K562 (cell line): ENCODE data around the gene DDX50. TPM values are rescaled to one million over a fixed set of nuclear protein-coding genes. Genes with fewer than 3 reads are reported as not detected.

ENCODE experiments used
- ARHGAP35 ChIP-seq: fragments of 450-650 bp; IDR thresholded peaks from 2 replicates; pipeline ENCODE4 v1.6.1; 2018; ENCODE audit not compliant: partially characterized antibody
- BRD9 ChIP-seq: fragments of 450-650 bp; IDR thresholded peaks from 2 replicates; pipeline ENCODE4 v1.6.1; 2018; ENCODE audit warnings: low read depth; ENCODE audit not compliant: partially characterized antibody
- CAMTA2 ChIP-seq: fragments of 250-450 bp; sonication (Bioruptor Pico); conservative IDR thresholded peaks from 2 replicates; pipeline ENCODE4 v1.5.1; 2022
- CBX5 ChIP-seq: IDR thresholded peaks from 2 replicates; pipeline ENCODE4 v1.6.1; 2014; ENCODE audit warnings: low read depth, borderline replicate concordance
- ERF ChIP-seq: fragments of 450-650 bp; formaldehyde crosslinking; IDR thresholded peaks from 2 replicates; pipeline ENCODE4 v1.4.0; 2020; ENCODE audit warnings: mild to moderate bottlenecking, mixed read lengths
- FOXK2 ChIP-seq, 2 experiments: fragments of 450-650 bp; IDR thresholded peaks in 1 of 2; conservative IDR thresholded peaks in 1 of 2; 2 replicates each; pipeline ENCODE4 v1.6.1; 2016; ENCODE audit warnings: low read depth in 2 of 2, mild to moderate bottlenecking in 1 of 2
- HLTF ChIP-seq: fragments of 450-650 bp; IDR thresholded peaks from 2 replicates; pipeline ENCODE4 v1.6.1; 2016
- KLF1 ChIP-seq: fragments of 450-650 bp; IDR thresholded peaks from 2 replicates; pipeline ENCODE4 v1.6.1; 2016; ENCODE audit warnings: missing genetic modification characterization, missing compliant biosample characterization
- MED1 ChIP-seq: sonication (generic); formaldehyde crosslinking; IDR thresholded peaks from 2 replicates; pipeline ENCODE4 v1.8.1; 2023; ENCODE audit warnings: missing genetic modification reagents, borderline replicate concordance
- RBM25 ChIP-seq: fragments of 200-400 bp; formaldehyde crosslinking; IDR thresholded peaks from 2 replicates; pipeline ENCODE4 v1.6.1; 2018; ENCODE audit warnings: low read length, low read depth, moderate library complexity; ENCODE audit not compliant: severe bottlenecking
- SMAD1 ChIP-seq: fragments of 150-350 bp; IDR thresholded peaks from 2 replicates; pipeline ENCODE4 v1.6.1; 2014; ENCODE audit warnings: low read length, low read depth; ENCODE audit not compliant: partially characterized antibody
- U2AF1 ChIP-seq: fragments of 200-400 bp; formaldehyde crosslinking; optimal IDR thresholded peaks from 2 replicates; pipeline ENCODE3; 2017; ENCODE audit warnings: mild to moderate bottlenecking, low read depth, low read length, moderate library complexity
- ZNF592 ChIP-seq: fragments of 450-650 bp; IDR thresholded peaks from 2 replicates; pipeline ENCODE4 v1.6.1; 2017; ENCODE audit warnings: antibody characterized with exemption, mild to moderate bottlenecking
- polyA plus RNA-seq, 8 experiments: library from polyadenylated mRNA; depleted of rRNA in 4 of 8; stranded (reverse) in 5 of 8; unstranded in 3 of 8; fragments of >200 nt; fragmentation: Nextera tagmentation in 2 of 8; fragmentation: Illumina TruSeq in 1 of 8; extraction: Ambion mirVana in 2 of 8; extraction: Trizol in 1 of 8; gene quantifications; 2 replicates each; pipeline versions ENCODE4 v1.2.1 to v1.2.3, GENCODE V29; 2011 to 2014; ENCODE audit warnings: inconsistent platforms in 1 of 8, missing spikeins in 1 of 8
- total RNA-seq, 7 experiments: library from RNA; depleted of rRNA in 6 of 7; stranded (reverse); fragments of >200 nt in 6 of 7; fragmentation: Illumina TruSeq in 2 of 7; extraction: Trizol in 2 of 7; gene quantifications; 2 replicates each; pipeline versions ENCODE4 v1.2.1 to v1.2.3, GENCODE V29; 2011 to 2021; ENCODE audit warnings: low replicate concordance in 1 of 7
- TF ChIP-seq, protein P1 (sequence below): sonication (generic); formaldehyde crosslinking; IDR thresholded peaks from 2 replicates; pipeline ENCODE4 v1.8.0; 2023; ENCODE audit warnings: mild to moderate bottlenecking, missing genetic modification reagents
- TF ChIP-seq, protein P2 (sequence below): fragments of 450-650 bp; formaldehyde crosslinking; IDR thresholded peaks from 2 replicates; pipeline ENCODE4 v1.4.0; 2020; ENCODE audit warnings: mild to moderate bottlenecking, mixed read lengths

DDX50 gene
- total and polyA plus RNA-seq, 9 of the 15 experiments (the other 6 are each of a cell fraction or from before 2014, with no cell fraction given) = 36.7 to 86.8 (median 57.4) TPM

DNA sequence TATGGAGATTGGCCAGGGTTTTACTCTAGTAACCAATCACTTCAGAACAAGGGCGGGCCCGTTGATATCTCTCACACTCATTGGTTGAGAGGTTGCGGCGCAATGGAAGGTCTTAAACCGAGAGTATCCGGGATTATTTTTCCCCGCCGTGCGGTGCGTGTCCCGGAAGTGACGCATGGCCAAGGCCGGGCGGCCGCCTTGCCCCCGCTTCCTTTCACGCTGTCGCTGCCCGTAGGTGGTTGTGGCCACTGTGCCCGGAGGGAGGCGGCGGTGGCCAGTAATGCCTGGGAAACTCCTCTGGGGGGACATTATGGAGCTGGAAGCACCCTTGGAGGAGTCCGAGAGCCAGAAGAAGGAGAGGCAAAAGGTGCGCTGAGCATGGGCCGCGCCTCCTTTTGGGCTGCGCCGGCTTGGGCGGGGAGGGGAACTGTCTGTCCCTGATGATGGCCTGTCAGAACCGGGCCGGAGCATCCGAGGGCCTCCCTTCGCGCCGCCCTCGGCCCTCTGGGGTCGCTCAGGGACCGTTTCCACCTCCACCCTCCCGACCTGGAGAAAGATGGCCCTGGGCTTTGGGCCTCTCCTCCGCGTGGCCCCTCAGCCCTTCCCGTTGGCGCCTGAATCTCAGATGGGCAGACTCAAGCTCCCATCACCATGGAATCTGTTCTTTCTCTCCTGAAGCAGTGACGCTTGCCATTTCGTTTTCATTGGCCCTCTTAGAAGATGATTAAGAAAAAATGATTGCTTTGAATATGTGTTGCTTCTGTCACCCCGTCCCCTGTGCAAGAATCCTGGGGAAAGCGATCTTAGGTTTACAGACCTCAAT, at the start of gene DDX50 (continued):
- TF ChIP-seq, protein P1, sequence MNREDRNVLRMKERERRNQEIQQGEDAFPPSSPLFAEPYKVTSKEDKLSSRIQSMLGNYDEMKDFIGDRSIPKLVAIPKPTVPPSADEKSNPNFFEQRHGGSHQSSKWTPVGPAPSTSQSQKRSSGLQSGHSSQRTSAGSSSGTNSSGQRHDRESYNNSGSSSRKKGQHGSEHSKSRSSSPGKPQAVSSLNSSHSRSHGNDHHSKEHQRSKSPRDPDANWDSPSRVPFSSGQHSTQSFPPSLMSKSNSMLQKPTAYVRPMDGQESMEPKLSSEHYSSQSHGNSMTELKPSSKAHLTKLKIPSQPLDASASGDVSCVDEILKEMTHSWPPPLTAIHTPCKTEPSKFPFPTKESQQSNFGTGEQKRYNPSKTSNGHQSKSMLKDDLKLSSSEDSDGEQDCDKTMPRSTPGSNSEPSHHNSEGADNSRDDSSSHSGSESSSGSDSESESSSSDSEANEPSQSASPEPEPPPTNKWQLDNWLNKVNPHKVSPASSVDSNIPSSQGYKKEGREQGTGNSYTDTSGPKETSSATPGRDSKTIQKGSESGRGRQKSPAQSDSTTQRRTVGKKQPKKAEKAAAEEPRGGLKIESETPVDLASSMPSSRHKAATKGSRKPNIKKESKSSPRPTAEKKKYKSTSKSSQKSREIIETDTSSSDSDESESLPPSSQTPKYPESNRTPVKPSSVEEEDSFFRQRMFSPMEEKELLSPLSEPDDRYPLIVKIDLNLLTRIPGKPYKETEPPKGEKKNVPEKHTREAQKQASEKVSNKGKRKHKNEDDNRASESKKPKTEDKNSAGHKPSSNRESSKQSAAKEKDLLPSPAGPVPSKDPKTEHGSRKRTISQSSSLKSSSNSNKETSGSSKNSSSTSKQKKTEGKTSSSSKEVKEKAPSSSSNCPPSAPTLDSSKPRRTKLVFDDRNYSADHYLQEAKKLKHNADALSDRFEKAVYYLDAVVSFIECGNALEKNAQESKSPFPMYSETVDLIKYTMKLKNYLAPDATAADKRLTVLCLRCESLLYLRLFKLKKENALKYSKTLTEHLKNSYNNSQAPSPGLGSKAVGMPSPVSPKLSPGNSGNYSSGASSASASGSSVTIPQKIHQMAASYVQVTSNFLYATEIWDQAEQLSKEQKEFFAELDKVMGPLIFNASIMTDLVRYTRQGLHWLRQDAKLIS = peak; percentile 95
- peak; percentile 86 to 91 for TF ChIP-seq FOXK2 (conservative IDR thresholded peaks at IDR 0.05 in 1 of 2, IDR thresholded peaks at IDR 0.05 in 1 of 2; ENCODE audit: low read depth in 2 of 2)
- TF ChIP-seq U2AF1 = no peak
- TF ChIP-seq, protein P2, sequence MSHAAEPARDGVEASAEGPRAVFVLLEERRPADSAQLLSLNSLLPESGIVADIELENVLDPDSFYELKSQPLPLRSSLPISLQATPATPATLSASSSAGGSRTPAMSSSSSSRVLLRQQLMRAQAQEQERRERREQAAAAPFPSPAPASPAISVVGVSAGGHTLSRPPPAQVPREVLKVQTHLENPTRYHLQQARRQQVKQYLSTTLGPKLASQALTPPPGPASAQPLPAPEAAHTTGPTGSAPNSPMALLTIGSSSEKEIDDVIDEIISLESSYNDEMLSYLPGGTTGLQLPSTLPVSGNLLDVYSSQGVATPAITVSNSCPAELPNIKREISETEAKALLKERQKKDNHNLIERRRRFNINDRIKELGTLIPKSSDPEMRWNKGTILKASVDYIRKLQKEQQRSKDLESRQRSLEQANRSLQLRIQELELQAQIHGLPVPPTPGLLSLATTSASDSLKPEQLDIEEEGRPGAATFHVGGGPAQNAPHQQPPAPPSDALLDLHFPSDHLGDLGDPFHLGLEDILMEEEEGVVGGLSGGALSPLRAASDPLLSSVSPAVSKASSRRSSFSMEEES (CRISPR knock-in tag) = no peak
- TF ChIP-seq ERF (CRISPR knock-in tag) = 0 out of 2 replicates have a peak, but pooled peaks have one; percentile 19
- TF ChIP-seq CAMTA2 (CRISPR knock-in tag) = no peak
- peak; percentile 31 for TF ChIP-seq BRD9
- peak; percentile 91 for TF ChIP-seq RBM25
- no peak for TF ChIP-seq ARHGAP35
- TF ChIP-seq SMAD1 = peak; percentile 20
- TF ChIP-seq HLTF = 0 out of 2 replicates have a peak, but pooled peaks have one; percentile 52
- TF ChIP-seq ZNF592 = no peak
- 0 out of 2 replicates have a peak, but pooled peaks have one; percentile 4 for TF ChIP-seq CBX5
- TF ChIP-seq KLF1 (tag) = no peak
- TF ChIP-seq MED1 (CRISPR knock-in tag) = no peak
